Activated CD8-positive, alpha-beta memory T cell treated with anti-CD3 and anti-CD28 coated beads, Interleukin-2, amount 50 U/mL, for 4 hours (primary cell): ENCODE results near the gene CACNG7.

Experiments
- DNase-seq: peaks from one replicate; pipeline ENCODE4 v3.0.0-alpha.2; 2020

The CACNG7 gene

GRCh38 chr19:53983457-53984289 lies 74.6 kb downstream of the CACNG7 start:
- DNase-seq = no peak

GRCh38 chr19:53985863-53986262 lies 76.8 kb downstream of the CACNG7 start:
- no peak for DNase-seq

- DNase-seq = no peak
These were observed 79.9 kb downstream of the CACNG7 start for GRCh38 chr19:53988981-53989380.

DNA sequence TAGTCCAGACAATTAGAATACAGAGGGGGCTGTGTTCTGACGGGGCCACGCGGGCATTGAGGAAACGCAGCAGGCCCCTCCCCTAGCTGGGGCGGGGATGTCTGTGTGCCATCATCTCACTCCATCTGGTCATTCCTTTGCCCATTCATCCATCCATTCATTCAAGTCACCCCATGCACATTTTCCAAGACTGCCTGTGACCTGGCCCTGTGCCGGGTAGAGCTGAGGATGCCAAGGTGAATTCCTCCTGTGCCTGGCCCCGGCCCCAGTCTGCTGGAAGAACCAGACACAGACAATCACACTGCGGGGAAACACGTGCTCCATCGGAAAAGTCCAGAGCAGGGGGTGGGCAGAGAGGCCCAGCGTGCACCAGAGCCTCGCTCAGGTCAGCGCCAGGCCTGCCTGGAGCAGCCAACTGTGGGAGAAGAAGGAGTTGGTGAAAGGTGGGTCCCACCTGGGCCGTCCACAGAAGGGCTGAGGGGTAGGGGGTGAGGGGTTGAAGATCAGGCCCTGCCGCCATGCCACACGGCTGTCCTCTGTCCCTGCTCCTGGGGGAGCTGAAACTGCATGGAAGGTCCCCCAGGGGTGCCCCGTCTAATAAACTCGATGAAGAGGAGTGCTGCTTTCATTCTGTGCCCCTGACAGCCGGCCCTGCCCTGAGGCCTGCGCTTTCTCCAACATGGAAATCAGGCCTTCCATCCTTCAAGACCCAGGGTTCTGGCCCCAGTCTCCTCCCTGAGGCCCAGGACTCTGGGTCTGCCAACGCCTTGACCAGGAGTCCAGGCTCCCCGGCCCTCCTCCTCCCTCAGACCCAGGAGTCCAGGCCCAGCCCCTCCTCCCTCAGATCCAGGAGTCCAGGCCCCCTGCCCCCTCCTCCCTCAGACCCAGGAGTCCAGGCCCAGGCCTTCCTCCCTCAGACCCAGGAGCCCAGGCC lies 80.8 kb downstream of the CACNG7 start:
- no peak for DNase-seq

- DNase-seq = no peak
These were observed 82.4 kb downstream of the CACNG7 start, which contains the start of gene CACNG6 for GRCh38 chr19:53991224-53992113. TSS of gene CACNG6 (plus strand) at chr19:53991637. CDS start at chr19:53992878, 1,241 bp downstream.

- no peak for DNase-seq
These were observed 83.1 kb downstream of the CACNG7 start for GRCh38 chr19:53992211-53992610.

GRCh38 chr19:53992815-53993214 lies 83.7 kb downstream of the CACNG7 start:
- DNase-seq = no peak

DNA sequence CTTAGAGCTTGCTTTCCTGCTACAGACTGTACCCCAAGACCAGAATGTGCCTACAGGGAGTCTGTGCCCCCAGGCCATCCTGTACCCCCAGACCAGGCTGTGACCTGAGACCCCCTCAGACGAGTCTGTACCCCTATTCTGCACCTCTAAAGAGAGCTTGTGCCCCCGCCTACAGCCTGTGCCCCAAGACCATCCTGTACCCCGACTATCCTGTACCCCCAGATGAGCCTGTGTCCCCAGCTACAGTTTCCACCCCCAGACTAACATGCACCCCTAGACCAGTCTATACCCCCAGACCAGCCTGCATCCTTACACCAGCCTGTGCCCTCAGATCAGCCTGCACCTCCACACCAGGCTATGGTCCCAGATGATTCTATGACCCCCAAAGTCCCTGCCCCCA lies 84.4 kb downstream of the CACNG7 start:
- DNase-seq = no peak
